ENCODE data around the gene ZNF607. TPM values are rescaled to one million over a fixed set of nuclear protein-coding genes. Genes with fewer than 3 reads are reported as not detected.
A peak's percentile ranks its signal among the peaks of the same experiment; 100 is the strongest.

Gene ZNF607
- total and polyA plus RNA-seq, 2 of the 8 experiments (the other 6 are each of a cell fraction or from before 2014, with no cell fraction given), result 6.7 to 15.9 TPM

DNA sequence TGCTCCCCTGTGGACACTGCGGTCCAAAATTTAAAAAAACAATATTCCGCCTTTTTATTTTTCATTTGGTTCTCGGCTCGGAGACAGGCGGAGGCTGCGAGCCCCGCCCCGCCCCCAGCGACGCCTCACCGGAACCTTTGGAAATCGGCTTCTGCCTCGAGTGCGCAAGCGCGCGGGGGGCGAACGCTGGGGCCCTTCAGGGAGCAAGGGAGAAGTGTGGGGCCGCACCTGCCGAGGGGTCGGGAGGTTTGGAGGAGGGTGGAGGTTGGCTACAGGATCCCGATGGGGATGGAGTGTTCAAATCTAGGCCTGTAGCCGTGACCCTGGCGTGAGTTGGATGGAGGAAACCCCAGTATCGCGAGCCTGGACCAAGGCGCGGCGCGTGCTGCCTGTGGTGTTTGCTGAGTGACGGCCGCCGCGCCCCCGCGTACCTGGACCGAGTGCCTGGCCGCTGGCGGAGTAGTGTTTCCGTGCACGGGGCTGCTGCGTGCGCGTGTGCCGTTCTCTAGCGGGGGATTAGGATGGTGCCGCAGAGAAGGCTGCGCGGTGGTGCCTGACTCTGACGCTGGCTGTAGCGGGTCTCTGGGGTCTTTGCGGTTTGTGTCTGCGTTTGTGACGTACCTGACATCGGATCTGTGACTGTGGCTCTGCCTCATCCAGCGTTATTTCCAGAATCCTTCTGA lies 63.7 kb downstream of the ZNF607 start (continued):
- TF ChIP-seq KDM4A (IDR thresholded peaks at IDR 0.05; ENCODE audit: low read depth, low read length, severe bottlenecking) (peak; percentile 89), RXRA (IDR thresholded peaks at IDR 0.05; ENCODE audit: insufficient read depth, low read depth, low read length) (no peak), ZNF274 (IDR thresholded peaks at IDR 0.05; ENCODE audit: borderline replicate concordance, extremely low read depth, low read length) (no peak), JUND (IDR thresholded peaks at IDR 0.05; ENCODE audit: low read length) (no peak), JUN (IDR thresholded peaks at IDR 0.05; ENCODE audit: low read depth, low read length) (no peak), GTF2F1 (IDR thresholded peaks at IDR 0.05; ENCODE audit: borderline replicate concordance, low read depth, low read length) (no peak), NANOG (IDR thresholded peaks at IDR 0.05; ENCODE audit: insufficient read depth, low read depth, low read length, poor library complexity, severe bottlenecking) (no peak), BACH1 (IDR thresholded peaks at IDR 0.05; ENCODE audit: low read length) (no peak), GABPA (IDR thresholded peaks at IDR 0.05; ENCODE audit: borderline replicate concordance, insufficient read depth, low read length) (no peak), EP300 (IDR thresholded peaks at IDR 0.05; ENCODE audit: borderline replicate concordance in 1 of 2, low read depth in 2 of 2, low read length in 2 of 2) (no peak), YY1 (IDR thresholded peaks at IDR 0.05; ENCODE audit: low read depth, low read length) (no peak), SIX5 (IDR thresholded peaks at IDR 0.05; ENCODE audit: low read depth, low read length) (no peak), NRF1 (IDR thresholded peaks at IDR 0.05; ENCODE audit: low read depth, low read length) (peak; percentile 47), TEAD4 (IDR thresholded peaks at IDR 0.05; ENCODE audit: low read depth, low read length) (0 out of 2 replicates have a peak, but pooled peaks have one; percentile 2), TBP (IDR thresholded peaks at IDR 0.05; ENCODE audit: low read depth, low read length) (no peak), RAD21 (IDR thresholded peaks at IDR 0.05 in 1 of 2, conservative IDR thresholded peaks at IDR 0.05 in 1 of 2; ENCODE audit: low read depth in 2 of 2, low read length in 2 of 2) (peak in 1 of 2 experiments; percentile 9; a peak in 1 of 4 replicates), CTBP2 (IDR thresholded peaks at IDR 0.05; ENCODE audit: borderline replicate concordance, insufficient read depth, insufficient read length, low read length) (no peak)
- TF ChIP-seq, protein P1, sequence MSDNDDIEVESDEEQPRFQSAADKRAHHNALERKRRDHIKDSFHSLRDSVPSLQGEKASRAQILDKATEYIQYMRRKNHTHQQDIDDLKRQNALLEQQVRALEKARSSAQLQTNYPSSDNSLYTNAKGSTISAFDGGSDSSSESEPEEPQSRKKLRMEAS (IDR thresholded peaks at IDR 0.05), result peak; percentile 82
- TF ChIP-seq, protein P2, sequence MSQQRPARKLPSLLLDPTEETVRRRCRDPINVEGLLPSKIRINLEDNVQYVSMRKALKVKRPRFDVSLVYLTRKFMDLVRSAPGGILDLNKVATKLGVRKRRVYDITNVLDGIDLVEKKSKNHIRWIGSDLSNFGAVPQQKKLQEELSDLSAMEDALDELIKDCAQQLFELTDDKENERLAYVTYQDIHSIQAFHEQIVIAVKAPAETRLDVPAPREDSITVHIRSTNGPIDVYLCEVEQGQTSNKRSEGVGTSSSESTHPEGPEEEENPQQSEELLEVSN (IDR thresholded peaks at IDR 0.05), result peak; percentile 70
- TF ChIP-seq, protein P3, sequence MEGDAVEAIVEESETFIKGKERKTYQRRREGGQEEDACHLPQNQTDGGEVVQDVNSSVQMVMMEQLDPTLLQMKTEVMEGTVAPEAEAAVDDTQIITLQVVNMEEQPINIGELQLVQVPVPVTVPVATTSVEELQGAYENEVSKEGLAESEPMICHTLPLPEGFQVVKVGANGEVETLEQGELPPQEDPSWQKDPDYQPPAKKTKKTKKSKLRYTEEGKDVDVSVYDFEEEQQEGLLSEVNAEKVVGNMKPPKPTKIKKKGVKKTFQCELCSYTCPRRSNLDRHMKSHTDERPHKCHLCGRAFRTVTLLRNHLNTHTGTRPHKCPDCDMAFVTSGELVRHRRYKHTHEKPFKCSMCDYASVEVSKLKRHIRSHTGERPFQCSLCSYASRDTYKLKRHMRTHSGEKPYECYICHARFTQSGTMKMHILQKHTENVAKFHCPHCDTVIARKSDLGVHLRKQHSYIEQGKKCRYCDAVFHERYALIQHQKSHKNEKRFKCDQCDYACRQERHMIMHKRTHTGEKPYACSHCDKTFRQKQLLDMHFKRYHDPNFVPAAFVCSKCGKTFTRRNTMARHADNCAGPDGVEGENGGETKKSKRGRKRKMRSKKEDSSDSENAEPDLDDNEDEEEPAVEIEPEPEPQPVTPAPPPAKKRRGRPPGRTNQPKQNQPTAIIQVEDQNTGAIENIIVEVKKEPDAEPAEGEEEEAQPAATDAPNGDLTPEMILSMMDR (IDR thresholded peaks at IDR 0.05; ENCODE audit: control extremely low read depth in 1 of 3, insufficient read depth in 1 of 3, low read depth in 1 of 3, low read length in 3 of 3), result no peak
